Measurements from ENCODE around the gene CIAO1. TPM values are rescaled to one million over a fixed set of nuclear protein-coding genes. Genes with fewer than 3 reads are reported as not detected.

Gene CIAO1
- total and polyA plus RNA-seq, 2 of the 8 experiments (the other 6 are each of a cell fraction or from before 2014, with no cell fraction given): 63.7 to 99.2 TPM

DNA sequence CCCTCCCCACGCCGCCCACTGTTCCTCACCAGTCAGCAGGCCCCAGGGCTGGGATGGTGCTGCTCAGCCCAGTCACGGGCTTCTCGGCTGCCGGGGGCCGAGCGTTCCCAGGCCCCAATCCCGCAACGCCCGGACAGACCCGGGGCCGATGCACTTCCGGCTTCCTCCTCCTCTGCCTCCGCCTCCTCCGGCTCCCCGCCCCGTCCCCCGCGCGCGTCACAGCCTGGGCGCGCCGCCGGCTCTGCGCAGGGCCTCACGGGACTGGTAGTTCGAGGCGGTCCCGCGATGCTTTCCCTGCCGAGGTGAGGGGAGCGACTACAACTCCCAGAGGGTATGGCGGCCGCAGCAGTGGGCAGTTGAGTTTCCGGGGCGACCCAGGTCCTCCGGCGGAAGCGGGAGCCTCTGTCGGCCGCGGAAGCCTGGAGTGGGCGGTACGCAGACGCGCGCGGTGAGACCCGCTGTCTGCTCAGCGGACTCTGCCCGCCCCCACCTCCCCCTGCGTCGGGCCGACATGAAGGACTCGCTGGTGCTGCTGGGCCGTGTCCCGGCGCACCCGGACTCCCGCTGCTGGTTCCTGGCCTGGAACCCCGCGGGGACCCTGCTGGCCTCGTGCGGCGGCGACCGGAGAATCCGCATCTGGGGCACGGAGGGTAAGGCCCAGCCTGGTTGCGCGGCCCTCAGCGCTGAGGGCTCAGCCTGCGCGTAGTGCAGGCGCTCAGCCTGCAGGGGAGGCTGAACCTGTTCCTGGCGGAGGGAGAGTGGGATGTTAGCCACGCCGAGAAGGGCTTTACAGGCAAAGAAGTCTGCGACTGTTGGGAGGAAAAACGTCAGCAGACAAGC is at the start of gene CIAO1, which contains the start of gene TMEM127 (continued):
- 0 out of 2 replicates have a peak, but pooled peaks have one; percentile 23 for TF ChIP-seq NRF1 (IDR thresholded peaks at IDR 0.05; ENCODE audit: low read depth, low read length)
- TF ChIP-seq EGR1 (IDR thresholded peaks at IDR 0.05; ENCODE audit: borderline replicate concordance, low read depth, low read length): no peak
- peak; percentile 40; the same call in 1 of the 2 replicates for TF ChIP-seq TBP (IDR thresholded peaks at IDR 0.05; ENCODE audit: low read depth, low read length)
- peak in 1 of 2 experiments; percentile 42; a peak in 1 of 4 replicates for TF ChIP-seq HDAC2 (IDR thresholded peaks at IDR 0.05; ENCODE audit: borderline replicate concordance in 1 of 2, low read depth in 2 of 2, low read length in 2 of 2)
- peak; percentile 85 for TF ChIP-seq GABPA (IDR thresholded peaks at IDR 0.05; ENCODE audit: borderline replicate concordance, insufficient read depth, low read length)
- TF ChIP-seq CREB1 (IDR thresholded peaks at IDR 0.05): peak; percentile 97
- no peak for TF ChIP-seq SUZ12 (IDR thresholded peaks at IDR 0.05; ENCODE audit: low read length)
- peak; percentile 97 for TF ChIP-seq CHD2 (IDR thresholded peaks at IDR 0.05; ENCODE audit: low read length)
- TF ChIP-seq KDM5A (IDR thresholded peaks at IDR 0.05; ENCODE audit: low read length): no peak
- no peak for TF ChIP-seq RFX5 (IDR thresholded peaks at IDR 0.05; ENCODE audit: borderline replicate concordance, low read depth, low read length)
- TF ChIP-seq KDM1A (IDR thresholded peaks at IDR 0.05; ENCODE audit: borderline replicate concordance, low read length): no peak

Measured in H1 (cell line).